Measurements from ENCODE around the gene NRIP1.

GRCh38 chr21:14917762-14918161 lies 147.0 kb downstream of the NRIP1 start:
- TF ChIP-seq EZH2 (IDR thresholded peaks at IDR 0.05) (no peak), POLR2AphosphoS5 (IDR thresholded peaks at IDR 0.05; ENCODE audit: borderline replicate concordance, low read depth, low read length) (no peak), FOXP2 (optimal IDR thresholded peaks at IDR 0.05; ENCODE audit: control extremely low read depth, extremely low read length, insufficient read depth) (no peak)
